IMR-90 (cell line): ENCODE data around the gene SLC9A9. TPM values are rescaled to one million over a fixed set of nuclear protein-coding genes. Genes with fewer than 3 reads are reported as not detected.

ENCODE experiments used
- ATAC-seq: fragments of 200-7000 bp; cut with Tn5 transposase; 2 replicates; pipeline ENCODE4 v1.9.1; 2020; ENCODE audit warnings: low read depth, mild to moderate bottlenecking, moderate library complexity
- BruUV-seq: library from RNA; stranded (reverse); fragments of 400-500 nt; replicated peaks from 2 replicates; lab custom pipeline; 2021; lab: Mats Ljungman, UMichigan
- CTCF ChIA-PET: fragments of 300-600 bp; formaldehyde crosslinking; extraction: SDS; loops from one replicate; lab custom pipeline; 2021; ENCODE audit warnings: antibody characterized with exemption; lab: Yijun Ruan, JAX
- POLR2A ChIA-PET: fragments of 300-600 bp; sonication (Branson Sonifier 250); formaldehyde crosslinking; loops from one replicate; lab custom pipeline; 2022; ENCODE audit warnings: antibody characterized with exemption; ENCODE audit not compliant: unreplicated experiment; lab: Charles Lee
- DNase-seq: peaks from one replicate; pipeline ENCODE4 v3.0.0; 2013
- H2AFZ ChIP-seq: replicated peaks from 2 replicates; pipeline ENCODE3; 2013; ENCODE audit warnings: low read length, mild to moderate bottlenecking; ENCODE audit not compliant: poor library complexity
- H2AK5ac ChIP-seq: 2 replicates; pipeline ENCODE4 v1.6.1; 2013; ENCODE audit warnings: low read depth, low read length, inconsistent platforms
- H2AK9ac ChIP-seq: replicated peaks from 2 replicates; pipeline ENCODE3; 2013; ENCODE audit warnings: mild to moderate bottlenecking, low read depth, low read length, moderate library complexity; ENCODE audit not compliant: poor library complexity
- H2BK120ac ChIP-seq: 2 replicates; pipeline ENCODE4 v1.6.1; 2013; ENCODE audit warnings: low read depth, low read length, inconsistent platforms
- H2BK15ac ChIP-seq: 3 replicates; pipeline ENCODE4 v1.6.1; 2013; ENCODE audit warnings: low read depth, low read length, inconsistent platforms
- H2BK20ac ChIP-seq: 2 replicates; pipeline ENCODE4 v1.6.1; 2013; ENCODE audit warnings: low read depth, mild to moderate bottlenecking, inconsistent platforms, low read length, moderate library complexity
- H2BK5ac ChIP-seq: 2 replicates; pipeline ENCODE4 v1.6.1; 2013; ENCODE audit warnings: mild to moderate bottlenecking, low read depth, low read length, inconsistent platforms; ENCODE audit not compliant: poor library complexity, severe bottlenecking
- H3K14ac ChIP-seq: replicated peaks from 2 replicates; pipeline ENCODE4 v1.6.1; 2013; ENCODE audit warnings: low read depth, low read length, inconsistent platforms
- H3K18ac ChIP-seq: 2 replicates; pipeline ENCODE4 v1.6.1; 2013; ENCODE audit warnings: low read depth, low read length, control low read depth
- H3K23ac ChIP-seq: 2 replicates; pipeline ENCODE4 v1.6.1; 2013; ENCODE audit warnings: low read depth, low read length, inconsistent platforms
- H3K27ac ChIP-seq: 2 replicates; pipeline ENCODE4 v1.5.1; 2013; ENCODE audit warnings: mild to moderate bottlenecking, control low read depth, low read length; ENCODE audit not compliant: insufficient read depth
- H3K27me3 ChIP-seq: 2 replicates; pipeline ENCODE4 v1.6.1; 2013; ENCODE audit warnings: low read length; ENCODE audit not compliant: control insufficient read depth, insufficient read depth
- H3K36me3 ChIP-seq: 2 replicates; pipeline ENCODE4 v1.6.1; 2013; ENCODE audit warnings: low read length, mixed read lengths; ENCODE audit not compliant: control insufficient read depth, insufficient read depth
- H3K4ac ChIP-seq: 2 replicates; pipeline ENCODE4 v1.6.1; 2013; ENCODE audit warnings: low read depth, low read length, inconsistent platforms
- H3K4me1 ChIP-seq: 2 replicates; pipeline ENCODE4 v1.6.1; 2013; ENCODE audit warnings: low read length, mixed read lengths; ENCODE audit not compliant: control insufficient read depth, insufficient read depth
- H3K4me2 ChIP-seq: 2 replicates; pipeline ENCODE4 v1.6.1; 2013; ENCODE audit warnings: low read depth, mild to moderate bottlenecking, control low read depth, low read length, moderate library complexity
- H3K4me3 ChIP-seq: 2 replicates; pipeline ENCODE4 v1.5.1; 2013; ENCODE audit warnings: low read depth, mild to moderate bottlenecking, control low read depth, low read length, moderate library complexity; ENCODE audit not compliant: insufficient read depth
- H3K56ac ChIP-seq: 2 replicates; pipeline ENCODE4 v1.6.1; 2013; ENCODE audit warnings: low read length, inconsistent platforms; ENCODE audit not compliant: insufficient read depth; ENCODE audit errors: extremely low read depth
- H3K79me1 ChIP-seq, 2 experiments: 2 replicates each; pipeline ENCODE4 v1.6.1; 2013; ENCODE audit warnings: low read length in 2 of 2, inconsistent platforms in 1 of 2, low read depth in 1 of 2
- H3K9ac ChIP-seq: 2 replicates; pipeline ENCODE4 v1.6.1; 2013; ENCODE audit warnings: low read depth, low read length, control low read depth
- H3K9me1 ChIP-seq: 2 replicates; pipeline ENCODE4 v1.6.1; 2013; ENCODE audit warnings: low read length, inconsistent platforms; ENCODE audit not compliant: insufficient read depth
- H3K9me3 ChIP-seq: 2 replicates; pipeline ENCODE4 v1.6.1; 2013; ENCODE audit warnings: low read length; ENCODE audit not compliant: control insufficient read depth, insufficient read depth
- H4K20me1 ChIP-seq: 2 replicates; pipeline ENCODE4 v1.6.1; 2013; ENCODE audit warnings: low read length, inconsistent platforms; ENCODE audit not compliant: insufficient read depth
- H4K5ac ChIP-seq: 2 replicates; pipeline ENCODE4 v1.6.1; 2013; ENCODE audit warnings: mild to moderate bottlenecking, low read depth, low read length, control low read depth
- H4K8ac ChIP-seq, 2 experiments: 2 replicates each; pipeline ENCODE4 v1.6.1; 2013; ENCODE audit warnings: low read depth in 2 of 2, low read length in 2 of 2, control low read depth in 1 of 2, inconsistent platforms in 1 of 2
- H4K91ac ChIP-seq: 2 replicates; pipeline ENCODE4 v1.6.1; 2013; ENCODE audit warnings: low read depth, low read length, inconsistent platforms; ENCODE audit not compliant: insufficient read depth
- CEBPB ChIP-seq: IDR thresholded peaks from 2 replicates; pipeline ENCODE4 v1.6.1; 2012; ENCODE audit warnings: low read depth, low read length, improper control_type of control experiment
- CHD1 ChIP-seq: IDR thresholded peaks from 2 replicates; pipeline ENCODE4 v1.6.1; 2012; ENCODE audit warnings: low read depth, low read length, improper control_type of control experiment
- WGBS, 2 experiments: methylation state at CpG; one replicate each; pipeline versions ENCODE4 v1.1.5 to v1.1.7; 2013; ENCODE audit warnings: missing lambda C conversion rate in 2 of 2; ENCODE audit not compliant: insufficient read length in 1 of 2; ENCODE audit errors: extremely low coverage in 2 of 2; 5-methylcytosine and 5-hydroxymethylcytosine counted together
- dilution Hi-C: fragments of 300-500 bp; cut with HindIII; formaldehyde crosslinking; loops from one replicate; pipeline ENCODE4 v1.14.3; 2018; ENCODE audit warnings: low sequenced_read_pairs; ENCODE audit not compliant: unreplicated experiment
- in situ Hi-C: fragments of 300-500 bp; cut with MboI; formaldehyde crosslinking; loops from 3 replicates; pipeline ENCODE4 v1.14.3; 2019; ENCODE audit warnings: low sequenced_read_pairs, inconsistent platforms, mixed read lengths
- intact Hi-C: fragments of 100-400 bp; cut with micrococcal nuclease; formaldehyde crosslinking; loops from 2 replicates; pipeline ENCODE4 v1.10.0; 2022
- polyA plus RNA-seq, 3 experiments: library from polyadenylated mRNA; depleted of rRNA; stranded (reverse); fragments of >200 nt; gene quantifications; 2 replicates each; pipeline ENCODE4 v1.2.3, GENCODE V29; 2012; ENCODE audit warnings: low replicate concordance in 1 of 3
- total RNA-seq: library from RNA; depleted of rRNA; stranded (reverse); fragments of >200 nt; gene quantifications from 2 replicates; pipeline ENCODE4 v1.2.3, GENCODE V29; 2012
- TF ChIP-seq, protein P1 (sequence below): fragments of 150-350 bp; IDR thresholded peaks from 2 replicates; pipeline ENCODE4 v1.6.1; 2017; ENCODE audit warnings: mild to moderate bottlenecking, antibody characterized with exemption, low read length, low read depth
- TF ChIP-seq, protein P2 (sequence below): conservative IDR thresholded peaks from 2 replicates; pipeline ENCODE4 v1.5.1; 2012; ENCODE audit warnings: mild to moderate bottlenecking, low read depth, low read length, improper control_type of control experiment
- TF ChIP-seq, protein P3 (sequence below): fragments of 150-350 bp; IDR thresholded peaks from 2 replicates; pipeline ENCODE4 v1.6.1; 2016; ENCODE audit warnings: low read depth, mild to moderate bottlenecking, low read length, moderate library complexity, borderline replicate concordance

Gene SLC9A9
- total and polyA plus RNA-seq, 2 of the 4 experiments (the other 2 are of a cell fraction): 1.4 to 2.3 TPM

DNA sequence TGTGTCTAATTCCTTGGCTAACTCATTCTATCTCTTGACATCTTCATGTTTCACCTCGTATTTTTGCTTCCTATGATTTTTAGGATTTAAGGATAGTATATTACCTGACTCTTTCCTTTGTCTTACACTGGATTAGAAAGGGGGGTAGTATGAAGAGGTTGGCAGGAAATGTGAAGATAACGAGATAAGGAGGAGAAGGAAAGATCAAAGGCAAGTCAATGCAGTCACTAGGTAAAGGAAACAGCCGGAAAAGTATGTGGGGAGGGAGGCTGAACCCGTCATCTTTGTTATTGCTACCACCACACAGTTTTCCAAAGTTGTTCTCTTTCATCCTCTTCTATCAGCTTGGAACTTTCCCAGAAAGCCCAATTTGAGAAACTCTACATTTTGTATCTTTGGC is 90.6 kb downstream of the SLC9A9 start:
- Histone ChIP-seq H2BK5ac (no peak overlapping the region), H4K20me1 (no peaks in the 10 kb centered on the region), H4K91ac (no peak overlapping the region), H3K9ac (no peak overlapping the region), H3K27me3 (no peaks in the 10 kb centered on the region), H3K14ac (no peak overlapping the region), H3K36me3 (no peaks in the 10 kb centered on the region), H4K8ac (no peak overlapping the region), H3K4ac (no peak overlapping the region), H2BK15ac (no peak overlapping the region), H2BK20ac (no peak overlapping the region), H4K5ac (no peak overlapping the region), H3K27ac (no peak overlapping the region), H3K23ac (no peak overlapping the region), H3K4me3 (no peak overlapping the region), H3K56ac (no peak overlapping the region), H3K79me1 (no peaks in the 10 kb centered on the region), H3K9me3 (no peaks in the 10 kb centered on the region), H3K18ac (no peak overlapping the region), H3K4me1 (no peaks in the 10 kb centered on the region), H2AFZ (no peak overlapping the region), H2BK120ac (no peak overlapping the region), H2AK9ac (no peak overlapping the region), H3K4me2 (no peak overlapping the region), H3K9me1 (no peaks in the 10 kb centered on the region), H2AK5ac (no peak overlapping the region)
- ATAC-seq: no peak
- POLR2A ChIA-PET: no interaction called here
- BruUV-seq: no TSS peak
- DNase-seq: no peak
- intact Hi-C loops: no loop called here
- no CpG with 5 or more reads among the region's 4 CpGs for WGBS, 2 experiments
- in situ Hi-C loops: no loop called here
- TF ChIP-seq CHD1 (no peak), CEBPB (no peak)
- TF ChIP-seq, protein P1, sequence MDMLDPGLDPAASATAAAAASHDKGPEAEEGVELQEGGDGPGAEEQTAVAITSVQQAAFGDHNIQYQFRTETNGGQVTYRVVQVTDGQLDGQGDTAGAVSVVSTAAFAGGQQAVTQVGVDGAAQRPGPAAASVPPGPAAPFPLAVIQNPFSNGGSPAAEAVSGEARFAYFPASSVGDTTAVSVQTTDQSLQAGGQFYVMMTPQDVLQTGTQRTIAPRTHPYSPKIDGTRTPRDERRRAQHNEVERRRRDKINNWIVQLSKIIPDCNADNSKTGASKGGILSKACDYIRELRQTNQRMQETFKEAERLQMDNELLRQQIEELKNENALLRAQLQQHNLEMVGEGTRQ: no peak
- TF ChIP-seq, protein P2, sequence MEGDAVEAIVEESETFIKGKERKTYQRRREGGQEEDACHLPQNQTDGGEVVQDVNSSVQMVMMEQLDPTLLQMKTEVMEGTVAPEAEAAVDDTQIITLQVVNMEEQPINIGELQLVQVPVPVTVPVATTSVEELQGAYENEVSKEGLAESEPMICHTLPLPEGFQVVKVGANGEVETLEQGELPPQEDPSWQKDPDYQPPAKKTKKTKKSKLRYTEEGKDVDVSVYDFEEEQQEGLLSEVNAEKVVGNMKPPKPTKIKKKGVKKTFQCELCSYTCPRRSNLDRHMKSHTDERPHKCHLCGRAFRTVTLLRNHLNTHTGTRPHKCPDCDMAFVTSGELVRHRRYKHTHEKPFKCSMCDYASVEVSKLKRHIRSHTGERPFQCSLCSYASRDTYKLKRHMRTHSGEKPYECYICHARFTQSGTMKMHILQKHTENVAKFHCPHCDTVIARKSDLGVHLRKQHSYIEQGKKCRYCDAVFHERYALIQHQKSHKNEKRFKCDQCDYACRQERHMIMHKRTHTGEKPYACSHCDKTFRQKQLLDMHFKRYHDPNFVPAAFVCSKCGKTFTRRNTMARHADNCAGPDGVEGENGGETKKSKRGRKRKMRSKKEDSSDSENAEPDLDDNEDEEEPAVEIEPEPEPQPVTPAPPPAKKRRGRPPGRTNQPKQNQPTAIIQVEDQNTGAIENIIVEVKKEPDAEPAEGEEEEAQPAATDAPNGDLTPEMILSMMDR: no peak
- TF ChIP-seq, protein P3, sequence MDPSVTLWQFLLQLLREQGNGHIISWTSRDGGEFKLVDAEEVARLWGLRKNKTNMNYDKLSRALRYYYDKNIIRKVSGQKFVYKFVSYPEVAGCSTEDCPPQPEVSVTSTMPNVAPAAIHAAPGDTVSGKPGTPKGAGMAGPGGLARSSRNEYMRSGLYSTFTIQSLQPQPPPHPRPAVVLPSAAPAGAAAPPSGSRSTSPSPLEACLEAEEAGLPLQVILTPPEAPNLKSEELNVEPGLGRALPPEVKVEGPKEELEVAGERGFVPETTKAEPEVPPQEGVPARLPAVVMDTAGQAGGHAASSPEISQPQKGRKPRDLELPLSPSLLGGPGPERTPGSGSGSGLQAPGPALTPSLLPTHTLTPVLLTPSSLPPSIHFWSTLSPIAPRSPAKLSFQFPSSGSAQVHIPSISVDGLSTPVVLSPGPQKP: no peak
- dilution Hi-C loops: no loop called here
- CTCF ChIA-PET: no interaction called here
